HCT116 (cell line): Measurements from ENCODE around the gene CENPM. TPM values are rescaled to one million over a fixed set of nuclear protein-coding genes. Genes with fewer than 3 reads are reported as not detected.

Source experiments
- ATAC-seq: fragments of 200-7000 bp; cut with Tn5 transposase; 2 replicates; pipeline ENCODE4 v1.9.1; 2020; ENCODE audit warnings: mild to moderate bottlenecking, moderate library complexity
- BruUV-seq: library from RNA; stranded (reverse); fragments of 400-500 nt; replicated peaks from 2 replicates; lab custom pipeline; 2021; lab: Mats Ljungman, UMichigan
- CTCF ChIA-PET: fragments of 300-600 bp; sonication (Branson Sonifier 250); formaldehyde crosslinking; loops from one replicate; lab custom pipeline; 2021; ENCODE audit warnings: antibody characterized with exemption; lab: Charles Lee
- POLR2A ChIA-PET: fragments of 300-600, 350-600 bp; sonication (Branson Sonifier 250); formaldehyde crosslinking; loops from one replicate; lab custom pipeline; 2021; ENCODE audit warnings: antibody characterized with exemption; lab: Charles Lee
- RAD21 ChIA-PET, 2 experiments: fragments of 300-600 bp; sonication (Branson Sonifier 250); formaldehyde crosslinking; loops; one replicate each; lab custom pipeline; 2023; ENCODE audit warnings: low total read pairs in 2 of 2; ENCODE audit not compliant: uncharacterized antibody in 2 of 2, unreplicated experiment in 2 of 2, low non-redundant PET in 1 of 2; lab: Charles Lee
- DNase-seq: peaks from one replicate; pipeline ENCODE4 v3.0.0-alpha.2; 2010; ENCODE audit warnings: low read depth, low spot score
- H2AFZ ChIP-seq: fragments of 200-600 bp; shearing (Covaris generic), sonication (generic); 2 replicates; pipeline ENCODE4 v1.6.1; 2017; ENCODE audit warnings: low read depth, mixed run types, mixed read lengths, antibody characterized with exemption, low read length; ENCODE audit not compliant: poor library complexity, severe bottlenecking
- H3K27ac ChIP-seq: 2 replicates; pipeline ENCODE4 v1.5.1; 2012; ENCODE audit warnings: low read depth, low read length
- H3K27me3 ChIP-seq: fragments of 200-600 bp; sonication (generic); 2 replicates; pipeline ENCODE4 v1.6.1; 2016; ENCODE audit warnings: mixed run types, low read length, mixed read lengths; ENCODE audit not compliant: insufficient read depth
- H3K36me3 ChIP-seq, 2 experiments: fragments of 200-500 bp in 1 of 2; fragments of 200-600 bp in 1 of 2; sonication (Bioruptor generic) in 1 of 2; sonication (generic) in 1 of 2; 2 replicates each; pipeline versions ENCODE4 v1.5.1 to v1.6.1; 2014 to 2016; ENCODE audit warnings: low read length in 2 of 2, inconsistent platforms in 1 of 2, mixed read lengths in 1 of 2, mixed run types in 1 of 2; ENCODE audit not compliant: insufficient read depth in 2 of 2, control insufficient read depth in 1 of 2
- H3K4me1 ChIP-seq, 2 experiments: fragments of 200-600 bp in 1 of 2; sonication (generic) in 1 of 2; 2 replicates each; pipeline versions ENCODE4 v1.5.1 to v1.6.1; 2012 to 2017; ENCODE audit warnings: low read length in 2 of 2, inconsistent platforms in 1 of 2, mild to moderate bottlenecking in 1 of 2, mixed read lengths in 1 of 2, mixed run types in 1 of 2, moderate library complexity in 1 of 2; ENCODE audit not compliant: insufficient read depth in 2 of 2, control insufficient read depth in 1 of 2
- H3K4me2 ChIP-seq: fragments of 200-600 bp; sonication (generic); 2 replicates; pipeline ENCODE4 v1.6.1; 2017; ENCODE audit warnings: mixed run types, low read length, mixed read lengths
- H3K4me3 ChIP-seq, 2 experiments: fragments of 200-600 bp in 1 of 2; sonication (generic) in 1 of 2; replicated peaks in 1 of 2; 2 replicates each; pipeline ENCODE4 v1.5.1; 2011 to 2016; ENCODE audit warnings: low read length in 2 of 2, control low read depth in 1 of 2, low read depth in 1 of 2, mild to moderate bottlenecking in 1 of 2, mixed read lengths in 1 of 2, mixed run types in 1 of 2
- H3K79me2 ChIP-seq: fragments of 200-600 bp; sonication (generic); 2 replicates; pipeline ENCODE4 v1.6.1; 2017; ENCODE audit warnings: mild to moderate bottlenecking, mixed run types, low read length, moderate library complexity, mixed read lengths; ENCODE audit not compliant: insufficient read depth
- H3K9ac ChIP-seq: fragments of 200-600 bp; sonication (generic); 2 replicates; pipeline ENCODE4 v1.6.1; 2016; ENCODE audit warnings: low read length, mixed read lengths
- H3K9me2 ChIP-seq: fragments of 200-600 bp; sonication (generic), shearing (Covaris generic); 2 replicates; pipeline ENCODE4 v1.6.1; 2017; ENCODE audit warnings: mixed run types, mild to moderate bottlenecking, moderate library complexity; ENCODE audit not compliant: insufficient read depth
- H3K9me3 ChIP-seq, 2 experiments: fragments of 200-500 bp in 1 of 2; fragments of 200-600 bp in 1 of 2; sonication (Bioruptor generic) in 1 of 2; sonication (generic) in 1 of 2; 2 replicates each; pipeline ENCODE4 v1.6.1; 2014 to 2017; ENCODE audit warnings: low read length in 2 of 2, mixed read lengths in 2 of 2, inconsistent platforms in 1 of 2, low read depth in 1 of 2, mild to moderate bottlenecking in 1 of 2, mixed run types in 1 of 2, moderate library complexity in 1 of 2; ENCODE audit not compliant: control insufficient read depth in 1 of 2, insufficient read depth in 1 of 2
- H4K20me1 ChIP-seq: fragments of 200-600 bp; sonication (generic), shearing (Covaris generic); 2 replicates; pipeline ENCODE4 v1.6.1; 2017; ENCODE audit warnings: mixed run types, mild to moderate bottlenecking, moderate library complexity; ENCODE audit not compliant: insufficient read depth
- ATF3 ChIP-seq: IDR thresholded peaks from 2 replicates; pipeline ENCODE4 v1.6.1; 2012
- CBX3 ChIP-seq: IDR thresholded peaks from 2 replicates; pipeline ENCODE4 v1.6.1; 2012; ENCODE audit warnings: low read depth
- CTCF ChIP-seq, 3 experiments: fragments of 200-600 bp in 1 of 3; sonication (generic) in 1 of 3; IDR thresholded peaks in 2 of 3; conservative IDR thresholded peaks in 1 of 3; 2 replicates each; pipeline ENCODE4 v1.5.1; 2012 to 2017; ENCODE audit warnings: low read depth in 2 of 3, low read length in 2 of 3, antibody characterized with exemption in 1 of 3, borderline replicate concordance in 1 of 3, control low read depth in 1 of 3, mild to moderate bottlenecking in 1 of 3, mixed read lengths in 1 of 3, mixed run types in 1 of 3, moderate library complexity in 1 of 3; ENCODE audit not compliant: insufficient read depth in 1 of 3
- ELF1 ChIP-seq: IDR thresholded peaks from 2 replicates; pipeline ENCODE4 v1.6.1; 2012; ENCODE audit warnings: low read depth, borderline replicate concordance
- FOSL1 ChIP-seq: IDR thresholded peaks from 2 replicates; pipeline ENCODE4 v1.6.1; 2012; ENCODE audit warnings: low read depth
- JUND ChIP-seq: IDR thresholded peaks from 2 replicates; pipeline ENCODE4 v1.6.1; 2012
- POLR2AphosphoS5 ChIP-seq: IDR thresholded peaks from 2 replicates; pipeline ENCODE4 v1.6.1; 2011; ENCODE audit warnings: mild to moderate bottlenecking, low read depth, low read length, moderate library complexity
- RAD21 ChIP-seq: IDR thresholded peaks from 2 replicates; pipeline ENCODE4 v1.6.1; 2012; ENCODE audit warnings: low read depth, mild to moderate bottlenecking
- SRF ChIP-seq: IDR thresholded peaks from 2 replicates; pipeline ENCODE4 v1.6.1; 2012; ENCODE audit warnings: low read depth
- ZBTB33 ChIP-seq: IDR thresholded peaks from 2 replicates; pipeline ENCODE4 v1.6.1; 2011; ENCODE audit warnings: mild to moderate bottlenecking, low read length, moderate library complexity; ENCODE audit not compliant: insufficient replicate concordance; ENCODE audit errors: extremely low read depth
- ZFX ChIP-seq: fragments of 450-650 bp; IDR thresholded peaks from 2 replicates; pipeline ENCODE4 v1.6.1; 2017
- intact Hi-C: fragments of 100-400 bp; cut with micrococcal nuclease; formaldehyde crosslinking; loops from 2 replicates; pipeline ENCODE4 v1.10.0; 2022
- total RNA-seq: library from RNA; stranded (reverse); gene quantifications from one replicate; pipeline ENCODE4 v1.2.1, GENCODE V29; 2021; ENCODE audit not compliant: unreplicated experiment

The CENPM gene
- total RNA-seq, 1 experiment from 2014 or later: 44.7 TPM

- H3K9ac ChIP-seq: no peak overlapping the region
- BruUV-seq: no TSS peak
- H3K79me2 ChIP-seq: peaks cover 71% of the 10 kb centered on the region
- H3K4me2 ChIP-seq: no peak overlapping the region
- POLR2A ChIA-PET: interaction anchor here (0.9 to 1.6 kb wide), 2 partner anchors 15 to 274 kb away, joined by 4 to 6 read pairs; no protein-coding TSS in a partner anchor
- no peak overlapping the region; the same call in 1 of the 2 replicates for H3K27ac ChIP-seq
- H3K9me3 ChIP-seq: no peaks in the 10 kb centered on the region
- CTCF ChIA-PET: interaction anchor here (0.6 to 3.6 kb wide), 6 partner anchors 9 to 502 kb away, joined by 3 to 62 read pairs (median 6); partner anchors contain the start of gene SREBF2
- RAD21 ChIA-PET: interaction anchor here (1.0 to 1.6 kb wide), 2 partner anchors 244 kb away, joined by 4 to 9 read pairs; no protein-coding TSS in a partner anchor
- peaks cover 9% of the 10 kb centered on the region; the same call in 1 of the 2 replicates for H4K20me1 ChIP-seq
- ATAC-seq (peak; percentile 89), DNase-seq (no peak)
- H3K4me1 ChIP-seq: peaks cover 3 to 21% of the 10 kb centered on the region in 2 experiments; a peak in 3 of 4 replicates
- no peaks in the 10 kb centered on the region for H3K27me3 ChIP-seq
- intact Hi-C loops: loop anchor here (1.0 kb wide), 2 partner anchors 118 to 244 kb away; no protein-coding TSS in a partner anchor
- no peak overlapping the region for H2AFZ ChIP-seq
- H3K36me3 ChIP-seq: peaks cover 28 to 67% of the 10 kb centered on the region in 2 experiments
- no peak overlapping the region for H3K4me3 ChIP-seq
- TF ChIP-seq SRF (no peak), CTCF (IDR thresholded peaks at IDR 0.05 in 2 of 3, conservative IDR thresholded peaks at IDR 0.05 in 1 of 3; ENCODE audit: borderline replicate concordance in 1 of 3, insufficient read depth in 1 of 3, low read depth in 2 of 3, low read length in 2 of 3) (peak; percentile 81 to 87 (median 83)), POLR2AphosphoS5 (no peak), ZFX (no peak), RAD21 (peak; percentile 91), CBX3 (no peak), JUND (no peak), ATF3 (no peak), FOSL1 (no peak), ZBTB33 (no peak), ELF1 (no peak)
- no peaks in the 10 kb centered on the region for H3K9me2 ChIP-seq
Observed at GRCh38 chr22:41940832-41941765, 5.9 kb downstream of the CENPM start.
